ENCODE results near the gene MCTP1. TPM values are rescaled to one million over a fixed set of nuclear protein-coding genes. Genes with fewer than 3 reads are reported as not detected.

MCTP1 gene
- total RNA-seq, 1 experiment from 2014 or later: 5.6 TPM

DNA sequence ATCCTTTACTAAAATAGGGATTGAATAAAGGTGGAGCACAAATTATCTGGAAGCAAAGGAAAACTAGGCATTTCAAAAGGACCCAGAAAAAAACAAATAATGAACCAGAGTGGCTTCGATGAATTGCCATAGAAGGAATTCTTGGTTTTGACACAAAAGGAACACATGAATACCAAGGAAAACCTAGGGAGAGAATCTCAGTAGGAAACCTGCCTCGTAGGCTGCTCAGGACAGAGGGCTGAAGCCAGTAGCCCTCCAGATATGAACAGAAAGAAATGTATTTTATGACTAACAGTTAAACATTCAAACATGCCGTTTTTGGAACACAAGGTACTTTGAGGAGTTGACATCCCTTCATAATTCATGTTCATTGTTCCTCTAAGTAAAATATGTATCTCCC, 420.9 kb downstream of the MCTP1 start:
- Mint-ChIP-seq H3K27me3 (ENCODE audit: low read depth) (no peaks in the 10 kb centered on the region), H3K4me1 (peaks cover 44% of the 10 kb centered on the region), H3K4me3 (no peak overlapping the region), H3K27ac (peak overlapping the region; percentile 12), H3K36me3 (no peaks in the 10 kb centered on the region), H3K9me3 (no peaks in the 10 kb centered on the region)
- peak; percentile 80 for ATAC-seq
- ChIA-PET POLR2A (no interaction called here), CTCF (no interaction called here)
- no peak for DNase-seq (ENCODE audit: low spot score)
- TF ChIP-seq ZNF121 (CRISPR knock-in tag; IDR thresholded peaks at IDR 0.05) (no peak), GTF2I (CRISPR knock-in tag; conservative IDR thresholded peaks at IDR 0.05) (no peak), ZBTB21 (CRISPR knock-in tag; IDR thresholded peaks at IDR 0.05; ENCODE audit: borderline replicate concordance) (no peak), KAT7 (CRISPR knock-in tag; IDR thresholded peaks at IDR 0.05; ENCODE audit: borderline replicate concordance) (no peak), PREB (CRISPR knock-in tag; IDR thresholded peaks at IDR 0.05; ENCODE audit: borderline replicate concordance) (no peak), TEAD4 (CRISPR knock-in tag; IDR thresholded peaks at IDR 0.05) (no peak), NFYB (CRISPR knock-in tag; conservative IDR thresholded peaks at IDR 0.05; ENCODE audit: low read depth) (no peak), CREB1 (CRISPR knock-in tag; IDR thresholded peaks at IDR 0.05) (no peak), SOX15 (CRISPR knock-in tag; IDR thresholded peaks at IDR 0.05) (no peak), ATF6 (CRISPR knock-in tag; IDR thresholded peaks at IDR 0.05) (no peak), ZNF232 (CRISPR knock-in tag; IDR thresholded peaks at IDR 0.05) (no peak), PRRX2 (CRISPR knock-in tag; IDR thresholded peaks at IDR 0.05) (no peak), ZNF263 (CRISPR knock-in tag; IDR thresholded peaks at IDR 0.05; ENCODE audit: low read depth) (no peak), USF2 (CRISPR knock-in tag; IDR thresholded peaks at IDR 0.05) (no peak), MLX (CRISPR knock-in tag; IDR thresholded peaks at IDR 0.05) (no peak)

DNA sequence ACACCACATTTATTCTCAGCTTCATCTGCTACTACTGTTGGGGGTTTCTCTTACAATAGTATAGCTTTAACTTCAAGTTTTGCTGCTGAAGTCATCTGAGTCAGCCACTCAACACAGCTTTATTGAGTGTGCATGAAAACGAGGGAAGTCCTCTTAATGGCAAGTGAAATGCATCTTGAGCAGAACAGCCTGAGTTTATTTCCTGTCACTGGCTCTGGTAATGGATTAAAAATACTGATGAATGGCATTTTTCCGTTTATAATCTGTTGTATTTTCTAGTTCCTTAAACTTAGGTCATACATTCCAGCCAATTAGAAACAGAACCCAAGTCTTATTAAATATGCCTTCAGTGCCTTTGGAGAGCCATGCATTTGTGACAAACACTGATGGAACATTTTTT, 427.8 kb downstream of the MCTP1 start:
- Mint-ChIP-seq H3K4me3 (no peak overlapping the region), H3K36me3 (no peaks in the 10 kb centered on the region), H3K9me3 (no peaks in the 10 kb centered on the region), H3K4me1 (peaks cover 30% of the 10 kb centered on the region), H3K27ac (no peak overlapping the region), H3K27me3 (ENCODE audit: low read depth) (no peaks in the 10 kb centered on the region)
- no peak for ATAC-seq
- DNase-seq (ENCODE audit: low spot score): no peak
- ChIA-PET CTCF (interaction anchor here (1.6 kb wide), 1 partner anchor 119 kb away, joined by 3 read pairs; no protein-coding TSS in a partner anchor), POLR2A (interaction anchor here (0.6 kb wide), 1 partner anchor 10 kb away, joined by 3 read pairs; no protein-coding TSS in a partner anchor)
- TF ChIP-seq ETV6 (CRISPR knock-in tag; IDR thresholded peaks at IDR 0.05): no peak
- no peak for TF ChIP-seq AR (CRISPR knock-in tag; IDR thresholded peaks at IDR 0.05)
- no peak for TF ChIP-seq USF2 (CRISPR knock-in tag; IDR thresholded peaks at IDR 0.05)
- TF ChIP-seq, protein P1, sequence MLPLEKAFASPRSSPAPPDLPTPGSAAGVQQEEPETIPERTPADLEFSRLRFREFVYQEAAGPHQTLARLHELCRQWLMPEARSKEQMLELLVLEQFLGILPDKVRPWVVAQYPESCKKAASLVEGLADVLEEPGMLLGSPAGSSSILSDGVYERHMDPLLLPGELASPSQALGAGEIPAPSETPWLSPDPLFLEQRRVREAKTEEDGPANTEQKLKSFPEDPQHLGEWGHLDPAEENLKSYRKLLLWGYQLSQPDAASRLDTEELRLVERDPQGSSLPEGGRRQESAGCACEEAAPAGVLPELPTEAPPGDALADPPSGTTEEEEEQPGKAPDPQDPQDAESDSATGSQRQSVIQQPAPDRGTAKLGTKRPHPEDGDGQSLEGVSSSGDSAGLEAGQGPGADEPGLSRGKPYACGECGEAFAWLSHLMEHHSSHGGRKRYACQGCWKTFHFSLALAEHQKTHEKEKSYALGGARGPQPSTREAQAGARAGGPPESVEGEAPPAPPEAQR (CRISPR knock-in tag; IDR thresholded peaks at IDR 0.05): no peak
- TF ChIP-seq FOXP1 (CRISPR knock-in tag; IDR thresholded peaks at IDR 0.05; ENCODE audit: borderline replicate concordance): no peak
- TF ChIP-seq, protein P2, sequence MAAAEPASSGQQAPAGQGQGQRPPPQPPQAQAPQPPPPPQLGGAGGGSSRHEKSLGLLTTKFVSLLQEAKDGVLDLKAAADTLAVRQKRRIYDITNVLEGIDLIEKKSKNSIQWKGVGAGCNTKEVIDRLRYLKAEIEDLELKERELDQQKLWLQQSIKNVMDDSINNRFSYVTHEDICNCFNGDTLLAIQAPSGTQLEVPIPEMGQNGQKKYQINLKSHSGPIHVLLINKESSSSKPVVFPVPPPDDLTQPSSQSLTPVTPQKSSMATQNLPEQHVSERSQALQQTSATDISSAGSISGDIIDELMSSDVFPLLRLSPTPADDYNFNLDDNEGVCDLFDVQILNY (CRISPR knock-in tag; IDR thresholded peaks at IDR 0.05): no peak
- no peak for TF ChIP-seq SMAD4 (CRISPR knock-in tag; IDR thresholded peaks at IDR 0.05)
- no peak for TF ChIP-seq MXD4 (CRISPR knock-in tag; IDR thresholded peaks at IDR 0.05; ENCODE audit: borderline replicate concordance)
- TF ChIP-seq FOXJ3 (CRISPR knock-in tag; IDR thresholded peaks at IDR 0.05; ENCODE audit: borderline replicate concordance): no peak
- TF ChIP-seq ZNF317 (CRISPR knock-in tag; IDR thresholded peaks at IDR 0.05; ENCODE audit: borderline replicate concordance, low read depth): no peak
- TF ChIP-seq GRHL2 (CRISPR knock-in tag; IDR thresholded peaks at IDR 0.05; ENCODE audit: insufficient replicate concordance, severe bottlenecking): no peak
- no peak for TF ChIP-seq ELF4 (CRISPR knock-in tag; IDR thresholded peaks at IDR 0.05; ENCODE audit: low read depth)

All from WTC11 (cell line).